Measurements from ENCODE around the gene SMPD3. TPM values are rescaled to one million over a fixed set of nuclear protein-coding genes. Genes with fewer than 3 reads are reported as not detected.

The SMPD3 gene
- polyA plus RNA-seq, 4 donors = 47.0 to 123 (median 71.9) TPM

DNA sequence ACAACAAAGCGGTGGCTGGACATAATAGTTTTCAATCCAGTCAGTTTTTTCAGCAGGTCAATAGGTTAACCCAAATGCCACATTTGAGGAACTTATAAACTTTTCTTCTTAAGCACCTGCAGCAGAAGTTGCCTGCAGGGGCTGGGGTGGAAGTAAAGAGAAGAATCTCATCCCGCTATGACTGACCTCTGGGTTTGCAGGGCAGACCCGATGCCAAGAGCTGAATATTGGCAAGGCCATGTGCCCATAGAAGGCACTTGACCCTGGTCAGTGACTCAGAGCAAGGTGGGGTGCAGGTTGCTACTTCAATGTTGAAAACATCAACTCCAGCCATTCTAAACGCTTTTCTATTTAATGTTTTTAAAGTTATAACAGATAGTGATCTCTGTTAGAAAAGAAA, 17.9 kb upstream of the SMPD3 start:
- DNase-seq (no peak), FAIRE-seq (no peak)
- Histone ChIP-seq H3K9me3 (ENCODE audit: control insufficient read depth in 2 of 2, insufficient read depth in 1 of 2, low read depth in 1 of 2, low read length in 1 of 2) (peaks cover 0 to 11% of the 10 kb centered on the region in 2 donors), H3K27me3 (ENCODE audit: control insufficient read depth in 3 of 3, insufficient read depth in 3 of 3, low read length in 3 of 3) (no peaks in the 10 kb centered on the region), H3K27ac (ENCODE audit: low read depth in 1 of 3, low read length in 2 of 3) (no peak overlapping the region), H3K4me1 (ENCODE audit: control insufficient read depth in 3 of 3, insufficient read depth in 2 of 3, low read depth in 1 of 3, low read length in 2 of 3) (peaks cover 6 to 19% (median 7%) of the 10 kb centered on the region in 3 donors), H3K36me3 (ENCODE audit: control insufficient read depth in 3 of 3, insufficient read depth in 2 of 3, low read depth in 1 of 3, low read length in 3 of 3) (no peaks in the 10 kb centered on the region), H3K4me3 (ENCODE audit: low read depth in 1 of 3, low read length in 3 of 3) (no peak overlapping the region)
- 63 to 74% (median 69%) methylated on average over 4 of the region's 4 CpGs for WGBS, 3 donors

DNA sequence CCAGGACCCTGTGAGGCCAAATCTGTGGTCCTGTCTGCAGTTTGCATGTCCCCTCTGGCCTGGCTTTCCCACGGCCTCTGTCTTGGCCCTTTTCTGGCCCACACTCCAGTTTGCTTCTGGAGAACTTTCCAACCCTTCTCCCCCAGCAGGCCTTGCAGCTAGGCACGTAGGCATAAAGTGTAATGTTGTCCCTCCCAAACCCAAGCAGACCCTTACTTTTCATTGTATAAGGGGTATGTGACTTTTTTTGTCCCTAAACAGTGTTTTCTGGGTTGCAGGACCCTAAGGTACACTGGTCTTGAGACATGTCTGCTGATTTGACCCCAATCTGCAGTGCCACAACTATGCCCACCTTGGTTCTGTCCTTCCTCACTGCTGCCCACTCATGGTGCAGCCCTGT, 15.6 kb upstream of the SMPD3 start:
- Histone ChIP-seq H3K27ac (ENCODE audit: low read depth in 1 of 3, low read length in 2 of 3) (no peak overlapping the region), H3K4me3 (ENCODE audit: low read depth in 1 of 3, low read length in 3 of 3) (no peak overlapping the region), H3K9me3 (ENCODE audit: control insufficient read depth in 2 of 2, insufficient read depth in 1 of 2, low read depth in 1 of 2, low read length in 1 of 2) (peaks cover 0 to 11% of the 10 kb centered on the region in 2 donors), H3K36me3 (ENCODE audit: control insufficient read depth in 3 of 3, insufficient read depth in 2 of 3, low read depth in 1 of 3, low read length in 3 of 3) (no peaks in the 10 kb centered on the region), H3K4me1 (ENCODE audit: control insufficient read depth in 3 of 3, insufficient read depth in 2 of 3, low read depth in 1 of 3, low read length in 2 of 3) (peaks cover 0 to 7% (median 3%) of the 10 kb centered on the region in 3 donors), H3K27me3 (ENCODE audit: control insufficient read depth in 3 of 3, insufficient read depth in 3 of 3, low read length in 3 of 3) (no peaks in the 10 kb centered on the region)
- 84 to 91% (median 90%) methylated on average over 2 of the region's 2 CpGs for WGBS, 3 donors
- FAIRE-seq (no peak), DNase-seq (no peak)

DNA sequence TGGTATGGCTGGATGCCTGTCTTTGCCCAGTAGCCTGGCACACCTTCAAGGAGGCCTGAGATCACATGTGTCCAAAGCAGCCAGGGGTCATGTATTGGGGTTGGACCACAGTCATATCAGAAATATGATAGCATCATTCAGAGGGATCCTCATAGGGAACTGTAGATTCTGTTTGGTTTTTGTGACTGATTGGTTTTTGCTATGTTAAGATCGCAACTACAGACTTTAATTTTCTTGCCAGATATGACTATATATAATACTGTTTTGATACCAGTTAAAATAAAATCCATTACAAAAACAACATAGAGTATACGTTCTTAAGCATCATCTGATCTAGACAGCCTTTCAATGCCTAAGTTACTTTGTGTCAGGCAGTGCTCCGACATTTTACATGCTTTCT, 11.8 kb upstream of the SMPD3 start:
- Histone ChIP-seq H3K27me3 (ENCODE audit: control insufficient read depth in 3 of 3, insufficient read depth in 3 of 3, low read length in 3 of 3) (no peaks in the 10 kb centered on the region), H3K36me3 (ENCODE audit: control insufficient read depth in 3 of 3, insufficient read depth in 2 of 3, low read depth in 1 of 3, low read length in 3 of 3) (no peaks in the 10 kb centered on the region), H3K4me1 (ENCODE audit: control insufficient read depth in 3 of 3, insufficient read depth in 2 of 3, low read depth in 1 of 3, low read length in 2 of 3) (no peaks in the 10 kb centered on the region), H3K9me3 (ENCODE audit: control insufficient read depth in 2 of 2, insufficient read depth in 1 of 2, low read depth in 1 of 2, low read length in 1 of 2) (peaks cover 0 to 11% of the 10 kb centered on the region in 2 donors), H3K4me3 (ENCODE audit: low read depth in 1 of 3, low read length in 3 of 3) (no peak overlapping the region), H3K27ac (ENCODE audit: low read depth in 1 of 3, low read length in 2 of 3) (no peak overlapping the region)
- DNase-seq = no peak
- FAIRE-seq = no peak
- WGBS, 3 donors = 83 to 86% (median 83%) methylated on average over 3 of the region's 3 CpGs

- Histone ChIP-seq H3K27ac (ENCODE audit: low read depth in 1 of 3, low read length in 2 of 3) (no peak overlapping the region), H3K9me3 (ENCODE audit: control insufficient read depth in 2 of 2, insufficient read depth in 1 of 2, low read depth in 1 of 2, low read length in 1 of 2) (peaks cover 0 to 11% of the 10 kb centered on the region in 2 donors), H3K4me1 (ENCODE audit: control insufficient read depth in 3 of 3, insufficient read depth in 2 of 3, low read depth in 1 of 3, low read length in 2 of 3) (no peaks in the 10 kb centered on the region), H3K4me3 (ENCODE audit: low read depth in 1 of 3, low read length in 3 of 3) (no peak overlapping the region), H3K36me3 (ENCODE audit: control insufficient read depth in 3 of 3, insufficient read depth in 2 of 3, low read depth in 1 of 3, low read length in 3 of 3) (no peaks in the 10 kb centered on the region), H3K27me3 (ENCODE audit: control insufficient read depth in 3 of 3, insufficient read depth in 3 of 3, low read length in 3 of 3) (no peaks in the 10 kb centered on the region)
- no peak for FAIRE-seq
- WGBS, 3 donors = 40 to 71% (median 53%) methylated on average over 4 of the region's 4 CpGs
- DNase-seq = peak in 1 of 2 donors; percentile 52
Observed at GRCh38 chr16:68459457-68459856, 11.1 kb upstream of the SMPD3 start.

DNA sequence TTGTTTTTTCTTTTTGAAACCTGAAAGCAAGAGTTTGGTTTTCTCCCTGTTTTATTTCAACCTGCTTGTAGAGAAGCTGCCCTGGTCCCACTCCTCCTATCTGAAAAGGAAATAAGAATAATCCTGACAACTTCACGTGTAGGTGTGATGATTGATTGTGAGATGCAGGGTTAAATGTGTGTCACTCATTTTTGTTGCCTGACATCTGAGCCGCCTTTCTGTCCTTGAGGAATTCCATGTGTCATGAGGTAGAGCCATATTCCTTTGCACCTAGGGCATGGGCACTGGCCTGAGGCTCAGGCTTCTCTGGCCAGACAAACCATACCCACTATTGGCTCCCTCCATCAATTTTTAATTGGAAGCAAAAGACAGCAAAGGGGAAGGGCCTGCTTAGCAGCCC, 10.2 kb upstream of the SMPD3 start:
- no peaks in the 10 kb centered on the region for H3K36me3 ChIP-seq (ENCODE audit: control insufficient read depth in 3 of 3, insufficient read depth in 2 of 3, low read depth in 1 of 3, low read length in 3 of 3)
- FAIRE-seq (no peak), DNase-seq (no peak)
- peaks cover 0 to 4% (median 0%) of the 10 kb centered on the region in 3 donors for H3K27me3 ChIP-seq (ENCODE audit: control insufficient read depth in 3 of 3, insufficient read depth in 3 of 3, low read length in 3 of 3)
- peaks cover 0 to 11% of the 10 kb centered on the region in 2 donors for H3K9me3 ChIP-seq (ENCODE audit: control insufficient read depth in 2 of 2, insufficient read depth in 1 of 2, low read depth in 1 of 2, low read length in 1 of 2)
- 82 to 84% (median 82%) methylated on average over 2 of the region's 2 CpGs for WGBS, 3 donors
- H3K4me3 ChIP-seq (ENCODE audit: low read depth in 1 of 3, low read length in 3 of 3) = no peak overlapping the region
- no peaks in the 10 kb centered on the region for H3K4me1 ChIP-seq (ENCODE audit: control insufficient read depth in 3 of 3, insufficient read depth in 2 of 3, low read depth in 1 of 3, low read length in 2 of 3)
- H3K27ac ChIP-seq (ENCODE audit: low read depth in 1 of 3, low read length in 2 of 3) = no peak overlapping the region

DNA sequence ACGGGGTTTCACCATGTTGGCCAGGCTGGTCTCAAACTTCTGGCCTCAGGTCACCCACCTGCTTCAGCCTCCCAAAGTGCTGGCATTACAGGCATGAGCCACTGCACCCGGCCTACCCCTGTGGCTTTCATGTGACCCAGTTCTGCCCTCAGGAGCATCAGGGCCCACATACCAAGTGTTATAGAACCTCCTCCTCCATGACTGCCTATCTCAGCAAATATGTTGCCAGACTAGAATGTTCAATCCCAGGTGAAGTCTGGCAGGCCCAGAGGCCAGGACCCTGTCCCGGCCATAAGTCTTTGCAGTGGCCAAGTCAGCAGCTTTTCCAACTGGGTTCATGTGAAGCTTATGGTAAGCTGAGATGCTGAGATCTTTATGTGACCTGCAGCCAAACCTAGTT, 9.8 kb upstream of the SMPD3 start:
- DNase-seq (no peak), FAIRE-seq (no peak)
- Histone ChIP-seq H3K4me1 (ENCODE audit: control insufficient read depth in 3 of 3, insufficient read depth in 2 of 3, low read depth in 1 of 3, low read length in 2 of 3) (no peaks in the 10 kb centered on the region), H3K36me3 (ENCODE audit: control insufficient read depth in 3 of 3, insufficient read depth in 2 of 3, low read depth in 1 of 3, low read length in 3 of 3) (no peaks in the 10 kb centered on the region), H3K9me3 (ENCODE audit: control insufficient read depth in 2 of 2, insufficient read depth in 1 of 2, low read depth in 1 of 2, low read length in 1 of 2) (peaks cover 0 to 7% of the 10 kb centered on the region in 2 donors), H3K27ac (ENCODE audit: low read depth in 1 of 3, low read length in 2 of 3) (no peak overlapping the region), H3K27me3 (ENCODE audit: control insufficient read depth in 3 of 3, insufficient read depth in 3 of 3, low read length in 3 of 3) (peaks cover 0 to 4% (median 0%) of the 10 kb centered on the region in 3 donors), H3K4me3 (ENCODE audit: low read depth in 1 of 3, low read length in 3 of 3) (no peak overlapping the region)
- 89 to 94% (median 92%) methylated on average over 3 of the region's 3 CpGs for WGBS, 3 donors

- 57 to 85% (median 61%) methylated on average over 3 of the region's 3 CpGs for WGBS, 3 donors
- DNase-seq (peak in 1 of 2 donors; percentile 53), FAIRE-seq (no peak)
- H3K36me3 ChIP-seq (ENCODE audit: control insufficient read depth in 3 of 3, insufficient read depth in 2 of 3, low read depth in 1 of 3, low read length in 3 of 3) = no peaks in the 10 kb centered on the region
- peaks cover 0 to 4% (median 0%) of the 10 kb centered on the region in 3 donors for H3K27me3 ChIP-seq (ENCODE audit: control insufficient read depth in 3 of 3, insufficient read depth in 3 of 3, low read length in 3 of 3)
- no peak overlapping the region for H3K27ac ChIP-seq (ENCODE audit: low read depth in 1 of 3, low read length in 2 of 3)
- H3K4me1 ChIP-seq (ENCODE audit: control insufficient read depth in 3 of 3, insufficient read depth in 2 of 3, low read depth in 1 of 3, low read length in 2 of 3) = no peaks in the 10 kb centered on the region
- H3K4me3 ChIP-seq (ENCODE audit: low read depth in 1 of 3, low read length in 3 of 3) = no peak overlapping the region
- no peaks in the 10 kb centered on the region for H3K9me3 ChIP-seq (ENCODE audit: control insufficient read depth in 2 of 2, insufficient read depth in 1 of 2, low read depth in 1 of 2, low read length in 1 of 2)
Observed at GRCh38 chr16:68455631-68456030, 7.3 kb upstream of the SMPD3 start.

- Histone ChIP-seq H3K9me3 (ENCODE audit: control insufficient read depth in 2 of 2, insufficient read depth in 1 of 2, low read depth in 1 of 2, low read length in 1 of 2) (no peaks in the 10 kb centered on the region), H3K27me3 (ENCODE audit: control insufficient read depth in 3 of 3, insufficient read depth in 3 of 3, low read length in 3 of 3) (peaks cover 0 to 4% (median 0%) of the 10 kb centered on the region in 3 donors), H3K4me3 (ENCODE audit: low read depth in 1 of 3, low read length in 3 of 3) (no peak overlapping the region), H3K36me3 (ENCODE audit: control insufficient read depth in 3 of 3, insufficient read depth in 2 of 3, low read depth in 1 of 3, low read length in 3 of 3) (no peaks in the 10 kb centered on the region), H3K27ac (ENCODE audit: low read depth in 1 of 3, low read length in 2 of 3) (no peak overlapping the region), H3K4me1 (ENCODE audit: control insufficient read depth in 3 of 3, insufficient read depth in 2 of 3, low read depth in 1 of 3, low read length in 2 of 3) (no peaks in the 10 kb centered on the region)
- FAIRE-seq (no peak), DNase-seq (no peak)
- 66 to 75% (median 71%) methylated on average over 5 of the region's 5 CpGs for WGBS, 3 donors
Observed at GRCh38 chr16:68454920-68455435, 6.7 kb upstream of the SMPD3 start.

- DNase-seq (no peak), FAIRE-seq (no peak)
- Histone ChIP-seq H3K4me1 (ENCODE audit: control insufficient read depth in 3 of 3, insufficient read depth in 2 of 3, low read depth in 1 of 3, low read length in 2 of 3) (no peaks in the 10 kb centered on the region), H3K36me3 (ENCODE audit: control insufficient read depth in 3 of 3, insufficient read depth in 2 of 3, low read depth in 1 of 3, low read length in 3 of 3) (no peaks in the 10 kb centered on the region), H3K27ac (ENCODE audit: low read depth in 1 of 3, low read length in 2 of 3) (no peak overlapping the region), H3K4me3 (ENCODE audit: low read depth in 1 of 3, low read length in 3 of 3) (no peak overlapping the region), H3K27me3 (ENCODE audit: control insufficient read depth in 3 of 3, insufficient read depth in 3 of 3, low read length in 3 of 3) (peaks cover 0 to 4% (median 0%) of the 10 kb centered on the region in 3 donors), H3K9me3 (ENCODE audit: control insufficient read depth in 2 of 2, insufficient read depth in 1 of 2, low read depth in 1 of 2, low read length in 1 of 2) (no peaks in the 10 kb centered on the region)
- WGBS, 3 donors = 88 to 94% (median 91%) methylated on average over 2 of the region's 2 CpGs
Observed at GRCh38 chr16:68453816-68454215, 5.5 kb upstream of the SMPD3 start.

All from small intestine (tissue), 7 donors.